MM.1S (cell line): Measurements from ENCODE around the gene SSX2IP.

ENCODE experiments used
- EZH2phosphoT487 ChIP-seq: fragments of 300-600 bp; sonication (generic); IDR thresholded peaks from 2 replicates; pipeline ENCODE4 v1.6.1; 2018; ENCODE audit warnings: antibody characterized with exemption, low read length
- TF ChIP-seq, protein P1 (sequence below): fragments of 300-600 bp; sonication (generic); IDR thresholded peaks from 2 replicates; pipeline ENCODE4 v1.5.1; 2016; ENCODE audit warnings: antibody characterized with exemption, low read length, mixed read lengths

DNA sequence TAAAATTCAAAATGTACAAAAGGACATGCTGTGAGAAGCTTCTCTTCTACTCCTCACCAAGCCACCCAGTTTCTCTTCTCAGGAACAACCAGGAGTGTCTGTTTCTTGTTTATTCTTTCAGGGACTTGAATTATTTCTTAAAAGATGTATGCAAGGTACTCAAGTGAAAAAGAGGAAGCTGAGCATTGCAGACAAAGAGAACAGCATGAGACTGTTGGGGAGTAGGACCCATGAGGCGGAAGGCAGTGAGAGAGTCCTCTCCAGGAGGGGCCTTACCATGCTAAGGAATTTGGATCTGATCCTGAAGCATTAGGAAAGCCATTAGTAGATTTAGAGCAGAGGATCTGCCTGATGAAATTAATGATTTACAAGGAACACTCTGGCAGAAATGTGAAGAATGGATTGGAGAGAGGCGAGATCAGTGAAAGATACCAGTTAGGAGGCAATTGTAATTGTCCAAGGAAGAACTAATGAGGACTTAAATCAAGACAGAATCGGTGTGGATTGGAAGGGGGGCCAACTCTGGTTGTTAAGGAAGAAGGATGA lies 14.7 kb upstream of the SSX2IP start:
- TF ChIP-seq, protein P1, sequence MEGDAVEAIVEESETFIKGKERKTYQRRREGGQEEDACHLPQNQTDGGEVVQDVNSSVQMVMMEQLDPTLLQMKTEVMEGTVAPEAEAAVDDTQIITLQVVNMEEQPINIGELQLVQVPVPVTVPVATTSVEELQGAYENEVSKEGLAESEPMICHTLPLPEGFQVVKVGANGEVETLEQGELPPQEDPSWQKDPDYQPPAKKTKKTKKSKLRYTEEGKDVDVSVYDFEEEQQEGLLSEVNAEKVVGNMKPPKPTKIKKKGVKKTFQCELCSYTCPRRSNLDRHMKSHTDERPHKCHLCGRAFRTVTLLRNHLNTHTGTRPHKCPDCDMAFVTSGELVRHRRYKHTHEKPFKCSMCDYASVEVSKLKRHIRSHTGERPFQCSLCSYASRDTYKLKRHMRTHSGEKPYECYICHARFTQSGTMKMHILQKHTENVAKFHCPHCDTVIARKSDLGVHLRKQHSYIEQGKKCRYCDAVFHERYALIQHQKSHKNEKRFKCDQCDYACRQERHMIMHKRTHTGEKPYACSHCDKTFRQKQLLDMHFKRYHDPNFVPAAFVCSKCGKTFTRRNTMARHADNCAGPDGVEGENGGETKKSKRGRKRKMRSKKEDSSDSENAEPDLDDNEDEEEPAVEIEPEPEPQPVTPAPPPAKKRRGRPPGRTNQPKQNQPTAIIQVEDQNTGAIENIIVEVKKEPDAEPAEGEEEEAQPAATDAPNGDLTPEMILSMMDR = no peak
- TF ChIP-seq EZH2phosphoT487 = no peak
